ENCODE measurements around the gene ATP5MG.
"Not testable (repeated sequence)": the region's sequence is repeated elsewhere in the genome, so short reads cannot be mapped to it uniquely, and the experiment has no call there.

The ATP5MG gene

DNA sequence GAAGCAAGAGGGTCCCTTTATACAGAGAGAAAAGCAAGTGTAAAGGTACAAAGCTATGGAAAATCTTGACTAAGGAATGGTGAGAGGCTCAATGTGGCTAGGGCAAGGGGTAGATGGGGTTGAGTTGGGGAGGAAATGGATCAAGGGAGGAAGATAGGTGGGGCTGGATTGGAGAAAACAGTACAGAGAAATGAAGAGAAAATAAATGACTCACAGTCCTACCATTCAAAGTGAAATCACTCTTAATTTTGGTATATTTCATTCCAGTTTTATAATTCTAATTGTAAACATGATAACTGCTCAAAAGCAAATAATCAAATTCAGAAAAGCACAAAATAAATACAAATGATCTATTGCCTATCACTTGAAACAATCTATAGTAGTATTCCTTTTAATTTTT, 25.4 kb upstream of the ATP5MG start:
- Histone ChIP-seq H3K27me3 (ENCODE audit: control insufficient read depth, insufficient read depth, low read length) (no peaks in the 10 kb centered on the region), H3K36me3 (ENCODE audit: control insufficient read depth, insufficient read depth, low read length) (no peaks in the 10 kb centered on the region; the same call in 1 of the 2 replicates)

DNA sequence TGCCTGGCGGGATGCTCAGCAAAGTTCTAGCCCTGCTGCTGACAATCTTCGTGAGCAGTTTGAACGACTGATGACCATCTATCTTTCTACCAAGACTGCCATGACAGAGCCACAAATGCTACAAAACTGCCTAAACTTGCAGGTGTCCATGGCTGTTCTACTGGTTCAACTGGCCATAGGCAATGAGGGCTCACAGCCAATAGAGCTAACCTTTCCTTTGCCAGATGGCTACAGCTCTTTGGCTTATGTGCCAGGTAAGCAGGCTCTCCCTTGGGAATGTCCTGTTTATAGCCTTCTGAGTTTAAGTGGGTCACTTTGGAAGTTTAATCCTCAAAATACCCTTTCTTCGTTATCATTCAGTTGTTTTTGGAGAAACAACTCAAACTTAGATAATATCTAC, 21.9 kb upstream of the ATP5MG start:
- Histone ChIP-seq H3K36me3 (ENCODE audit: control insufficient read depth, insufficient read depth, low read length) (peaks cover 3% of the 10 kb centered on the region; the same call in 1 of the 2 replicates), H3K4me1 (ENCODE audit: control insufficient read depth, insufficient read depth, low read length) (no peaks in the 10 kb centered on the region; the same call in 1 of the 2 replicates), H3K4me3 (ENCODE audit: low read length) (no peak overlapping the region), H3K27me3 (ENCODE audit: control insufficient read depth, insufficient read depth, low read length) (no peaks in the 10 kb centered on the region), H3K27ac (ENCODE audit: low read length) (no peak overlapping the region), H3K9me3 (ENCODE audit: control insufficient read depth, insufficient read depth, low read length) (no peaks in the 10 kb centered on the region)
- no CpG with 5 or more reads among the region's 4 CpGs for WGBS (ENCODE audit: insufficient coverage, insufficient read length)
- no peak for DNase-seq (ENCODE audit: low read depth, low spot score)

More for the DNA sequence above, 25.4 kb upstream of the ATP5MG start:
- Histone ChIP-seq H3K27ac (ENCODE audit: low read length) (no peak overlapping the region), H3K9me3 (ENCODE audit: control insufficient read depth, insufficient read depth, low read length) (no peaks in the 10 kb centered on the region), H3K4me3 (ENCODE audit: low read length) (no peak overlapping the region), H3K4me1 (ENCODE audit: control insufficient read depth, insufficient read depth, low read length) (no peaks in the 10 kb centered on the region; the same call in 1 of the 2 replicates)
- no peak for DNase-seq (ENCODE audit: low read depth, low spot score)

DNA sequence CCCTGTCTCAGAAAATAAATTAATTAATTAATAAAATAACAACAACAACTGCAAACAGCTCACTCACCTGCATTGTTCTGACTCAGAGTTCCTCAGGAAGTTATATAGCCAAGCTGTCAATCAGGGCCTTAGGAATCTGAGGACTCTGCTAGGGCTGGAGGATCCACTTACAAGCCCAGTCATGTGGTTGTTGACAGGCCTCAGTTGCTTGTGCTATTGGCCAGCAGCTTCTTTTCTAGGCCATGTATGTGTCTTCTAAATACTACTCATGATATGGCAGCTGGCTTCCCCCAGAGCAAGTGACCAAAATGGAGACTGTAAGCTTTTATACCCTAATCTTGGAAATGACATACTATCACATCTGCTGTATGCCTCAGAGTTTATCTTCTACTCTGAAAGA, 20.8 kb upstream of the ATP5MG start:
- H3K9me3 ChIP-seq (ENCODE audit: control insufficient read depth, insufficient read depth, low read length): no peaks in the 10 kb centered on the region
- no peak overlapping the region for H3K4me3 ChIP-seq (ENCODE audit: low read length)
- no peak for DNase-seq (ENCODE audit: low read depth, low spot score)
- no peak overlapping the region for H3K27ac ChIP-seq (ENCODE audit: low read length)
- no peaks in the 10 kb centered on the region for H3K27me3 ChIP-seq (ENCODE audit: control insufficient read depth, insufficient read depth, low read length)
- peaks cover 3% of the 10 kb centered on the region; the same call in 1 of the 2 replicates for H3K36me3 ChIP-seq (ENCODE audit: control insufficient read depth, insufficient read depth, low read length)
- no peaks in the 10 kb centered on the region; the same call in 1 of the 2 replicates for H3K4me1 ChIP-seq (ENCODE audit: control insufficient read depth, insufficient read depth, low read length)

DNA sequence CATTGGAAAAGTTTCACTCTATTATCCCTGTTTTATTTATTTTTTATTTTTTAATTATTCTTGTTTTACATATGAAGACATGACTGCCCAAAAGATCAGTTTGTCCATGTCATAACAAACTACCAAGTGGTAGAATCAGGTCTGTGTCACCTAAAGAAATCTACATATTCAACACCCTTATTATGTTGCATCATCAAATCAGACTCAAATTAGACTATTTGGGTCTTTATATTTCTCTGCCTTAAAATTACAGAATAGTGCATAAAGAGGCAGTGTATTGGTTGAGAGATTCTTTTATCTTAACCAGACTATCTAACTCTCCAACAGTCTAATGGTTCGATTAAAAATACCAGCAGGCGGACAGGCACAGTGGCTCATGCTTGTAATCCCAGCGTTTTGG, 18.5 kb upstream of the ATP5MG start:
- Histone ChIP-seq H3K36me3 (ENCODE audit: control insufficient read depth, insufficient read depth, low read length) (peaks cover 13% of the 10 kb centered on the region; the same call in 1 of the 2 replicates), H3K9me3 (ENCODE audit: control insufficient read depth, insufficient read depth, low read length) (no peaks in the 10 kb centered on the region), H3K4me1 (ENCODE audit: control insufficient read depth, insufficient read depth, low read length) (no peaks in the 10 kb centered on the region; the same call in 1 of the 2 replicates), H3K27ac (ENCODE audit: low read length) (no peak overlapping the region), H3K4me3 (ENCODE audit: low read length) (no peak overlapping the region), H3K27me3 (ENCODE audit: control insufficient read depth, insufficient read depth, low read length) (no peaks in the 10 kb centered on the region)
- DNase-seq (ENCODE audit: low read depth, low spot score): no peak
- WGBS (ENCODE audit: insufficient coverage, insufficient read length): no CpG with 5 or more reads among the region's 3 CpGs

DNA sequence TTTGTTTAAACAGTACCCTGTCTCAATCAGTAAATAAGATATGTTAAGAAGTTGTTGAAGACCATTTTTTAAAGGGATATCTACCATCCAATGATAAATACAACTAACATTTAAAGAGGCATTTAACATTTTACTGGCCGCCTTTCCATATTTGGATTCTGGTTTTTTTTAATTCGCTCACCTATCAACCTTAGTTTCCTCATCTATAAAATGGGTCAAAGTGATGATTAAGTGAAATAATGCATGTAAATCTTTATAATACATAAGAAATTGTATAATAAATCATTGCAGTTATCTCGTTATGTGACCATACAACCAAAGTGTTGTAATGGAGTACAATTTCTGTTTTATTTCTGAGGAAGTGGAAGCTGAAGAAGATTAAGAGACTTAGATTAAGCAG, 17.7 kb upstream of the ATP5MG start:
- Histone ChIP-seq H3K36me3 (ENCODE audit: control insufficient read depth, insufficient read depth, low read length) (peaks cover 13% of the 10 kb centered on the region; the same call in 1 of the 2 replicates), H3K4me3 (ENCODE audit: low read length) (no peak overlapping the region), H3K4me1 (ENCODE audit: control insufficient read depth, insufficient read depth, low read length) (no peaks in the 10 kb centered on the region), H3K27me3 (ENCODE audit: control insufficient read depth, insufficient read depth, low read length) (no peaks in the 10 kb centered on the region), H3K27ac (ENCODE audit: low read length) (no peak overlapping the region), H3K9me3 (ENCODE audit: control insufficient read depth, insufficient read depth, low read length) (no peaks in the 10 kb centered on the region)
- DNase-seq (ENCODE audit: low read depth, low spot score): no peak
- no CpG with 5 or more reads among the region's 3 CpGs for WGBS (ENCODE audit: insufficient coverage, insufficient read length)

DNA sequence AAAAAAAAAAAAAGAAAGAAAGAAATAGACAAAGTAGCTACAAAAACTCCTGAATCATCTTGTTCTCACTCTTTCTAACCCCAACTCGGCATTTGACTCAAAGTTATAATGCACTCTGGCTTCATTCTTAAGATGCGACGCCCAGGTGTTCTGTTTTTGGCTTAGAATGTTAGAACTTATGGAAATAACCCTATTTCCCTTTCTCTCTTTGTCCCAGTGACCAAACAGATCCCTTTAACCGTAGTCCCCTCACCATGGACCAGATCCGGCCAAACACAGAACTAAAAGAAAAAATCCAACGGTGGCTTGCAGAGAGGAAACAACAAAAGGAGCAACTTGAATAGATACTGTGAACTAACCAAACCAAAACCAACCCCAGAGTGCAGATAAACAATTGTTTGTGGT, 5.3 kb upstream of the ATP5MG start:
- Histone ChIP-seq H3K4me1 (ENCODE audit: control insufficient read depth, insufficient read depth, low read length) (no peaks in the 10 kb centered on the region), H3K36me3 (ENCODE audit: control insufficient read depth, insufficient read depth, low read length) (0 out of 2 replicates have a peak, but pooled peaks cover 2% of the 10 kb centered on the region), H3K4me3 (ENCODE audit: low read length) (no peak overlapping the region), H3K27me3 (ENCODE audit: control insufficient read depth, insufficient read depth, low read length) (no peaks in the 10 kb centered on the region), H3K9me3 (ENCODE audit: control insufficient read depth, insufficient read depth, low read length) (no peaks in the 10 kb centered on the region), H3K27ac (ENCODE audit: low read length) (no peak overlapping the region)
- no CpG with 5 or more reads among the region's 6 CpGs for WGBS (ENCODE audit: insufficient coverage, insufficient read length)
- no peak for DNase-seq (ENCODE audit: low read depth, low spot score)

DNA sequence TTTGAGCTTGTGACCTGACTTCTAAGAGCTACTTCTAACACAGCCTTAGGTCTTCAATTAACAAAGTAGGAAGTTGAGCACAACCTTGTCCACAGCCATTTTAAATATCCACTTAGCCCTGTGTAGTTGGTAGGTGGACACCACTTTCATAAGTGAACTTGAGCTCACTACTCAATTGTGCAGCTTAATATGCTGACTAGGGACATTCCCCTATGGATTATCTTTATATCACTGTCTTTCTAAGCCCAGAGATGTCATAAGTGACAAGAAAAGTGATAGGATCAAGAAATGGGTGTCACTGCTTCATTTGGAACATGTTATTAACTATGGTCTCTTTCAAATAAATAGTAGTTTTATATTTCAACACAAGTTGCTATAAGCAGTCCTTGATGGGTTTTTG, 4.0 kb upstream of the ATP5MG start:
- Histone ChIP-seq H3K4me1 (ENCODE audit: control insufficient read depth, insufficient read depth, low read length) (no peaks in the 10 kb centered on the region), H3K27ac (ENCODE audit: low read length) (no peak overlapping the region), H3K27me3 (ENCODE audit: control insufficient read depth, insufficient read depth, low read length) (no peaks in the 10 kb centered on the region), H3K4me3 (ENCODE audit: low read length) (no peak overlapping the region), H3K36me3 (ENCODE audit: control insufficient read depth, insufficient read depth, low read length) (0 out of 2 replicates have a peak, but pooled peaks cover 2% of the 10 kb centered on the region), H3K9me3 (ENCODE audit: control insufficient read depth, insufficient read depth, low read length) (no peaks in the 10 kb centered on the region)
- no peak for DNase-seq (ENCODE audit: low read depth, low spot score)

DNA sequence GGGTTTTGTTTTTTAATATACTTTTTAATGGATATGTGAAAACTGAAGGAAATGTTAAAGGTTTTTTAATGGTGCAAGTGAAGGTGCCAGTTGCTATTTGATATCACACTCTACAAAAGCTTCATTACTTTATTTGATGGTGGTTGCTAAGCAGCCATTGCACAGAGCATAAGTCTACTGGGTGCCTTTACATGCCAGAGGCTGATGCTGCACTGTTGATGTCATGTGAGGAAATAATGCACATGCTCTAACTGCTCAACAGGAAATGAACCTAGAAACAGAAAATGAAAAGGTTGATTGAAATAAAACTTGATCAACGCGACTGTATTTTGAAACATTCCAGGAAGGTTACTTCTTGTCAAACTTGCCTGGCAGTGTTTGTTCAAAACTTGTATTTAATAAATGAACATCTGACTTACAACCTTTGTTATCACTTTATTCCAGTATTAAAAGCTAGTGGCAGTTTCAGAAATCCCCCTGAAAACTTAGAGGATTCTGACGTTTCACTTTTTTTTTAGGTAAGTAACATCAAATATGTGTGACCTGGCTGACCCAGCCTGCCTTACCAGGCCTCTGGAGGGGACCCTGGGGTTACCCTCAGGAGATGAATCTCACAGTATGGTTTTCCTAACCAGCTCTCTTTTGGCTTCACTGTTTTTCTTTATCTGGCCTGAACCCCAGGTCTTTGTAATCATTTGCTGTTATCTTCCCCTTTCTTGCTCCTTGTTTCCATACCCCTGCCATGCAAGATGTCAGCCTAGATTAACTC, 2.4 kb upstream of the ATP5MG start:
- Histone ChIP-seq H3K4me1 (ENCODE audit: control insufficient read depth, insufficient read depth, low read length) (no peaks in the 10 kb centered on the region), H3K9me3 (ENCODE audit: control insufficient read depth, insufficient read depth, low read length) (no peaks in the 10 kb centered on the region), H3K36me3 (ENCODE audit: control insufficient read depth, insufficient read depth, low read length) (0 out of 2 replicates have a peak, but pooled peaks cover 2% of the 10 kb centered on the region), H3K27me3 (ENCODE audit: control insufficient read depth, insufficient read depth, low read length) (no peaks in the 10 kb centered on the region), H3K27ac (ENCODE audit: low read length) (no peak overlapping the region), H3K4me3 (ENCODE audit: low read length) (no peak overlapping the region)
- WGBS (ENCODE audit: insufficient coverage, insufficient read length): no CpG with 5 or more reads among the region's 3 CpGs
- DNase-seq (ENCODE audit: low read depth, low spot score): no peak

DNA sequence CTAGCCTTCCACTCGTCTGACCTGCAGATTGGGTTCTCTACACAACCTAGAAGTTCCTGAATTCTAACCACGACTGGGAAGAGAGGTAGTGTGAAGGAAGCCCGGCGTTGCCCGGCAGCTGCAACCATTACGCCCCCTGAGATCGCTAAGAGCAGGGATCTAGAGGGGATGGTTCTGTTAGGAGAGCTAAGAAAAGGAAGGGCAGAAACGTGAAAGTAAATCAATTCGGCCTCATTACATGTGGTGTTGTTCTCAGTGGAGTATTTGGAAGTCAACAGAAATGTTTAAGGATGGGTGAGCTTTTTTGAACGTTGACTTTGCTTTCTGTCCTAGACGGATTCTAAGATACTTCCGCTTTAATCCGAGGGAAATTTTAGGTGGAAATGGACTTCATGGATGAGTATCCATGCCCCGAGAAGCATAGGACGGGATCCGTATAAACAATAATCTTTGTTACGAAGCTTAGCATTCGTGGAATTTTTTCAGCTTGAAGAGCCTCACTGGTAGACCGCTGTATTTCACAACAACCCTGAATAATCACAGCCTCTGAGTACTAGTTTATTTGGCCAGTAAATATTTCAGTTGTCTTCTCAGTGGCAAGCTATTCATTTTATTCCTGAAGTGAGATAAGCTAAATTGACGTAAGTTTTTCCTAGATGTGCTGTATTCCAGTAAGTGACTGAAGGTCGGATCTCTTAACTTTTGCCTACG, 629 bp downstream of the ATP5MG start:
- peaks cover 5% of the 10 kb centered on the region; the same call in 1 of the 2 replicates for H3K36me3 ChIP-seq (ENCODE audit: control insufficient read depth, insufficient read depth, low read length)
- H3K27ac ChIP-seq (ENCODE audit: low read length): no peak overlapping the region
- H3K4me3 ChIP-seq (ENCODE audit: low read length): peak overlapping the region; percentile 79
- WGBS (ENCODE audit: insufficient coverage, insufficient read length): no CpG with 5 or more reads among the region's 22 CpGs
- H3K4me1 ChIP-seq (ENCODE audit: control insufficient read depth, insufficient read depth, low read length): no peaks in the 10 kb centered on the region
- DNase-seq (ENCODE audit: low read depth, low spot score): no peak
- no peaks in the 10 kb centered on the region for H3K9me3 ChIP-seq (ENCODE audit: control insufficient read depth, insufficient read depth, low read length)
- no peaks in the 10 kb centered on the region for H3K27me3 ChIP-seq (ENCODE audit: control insufficient read depth, insufficient read depth, low read length)

DNA sequence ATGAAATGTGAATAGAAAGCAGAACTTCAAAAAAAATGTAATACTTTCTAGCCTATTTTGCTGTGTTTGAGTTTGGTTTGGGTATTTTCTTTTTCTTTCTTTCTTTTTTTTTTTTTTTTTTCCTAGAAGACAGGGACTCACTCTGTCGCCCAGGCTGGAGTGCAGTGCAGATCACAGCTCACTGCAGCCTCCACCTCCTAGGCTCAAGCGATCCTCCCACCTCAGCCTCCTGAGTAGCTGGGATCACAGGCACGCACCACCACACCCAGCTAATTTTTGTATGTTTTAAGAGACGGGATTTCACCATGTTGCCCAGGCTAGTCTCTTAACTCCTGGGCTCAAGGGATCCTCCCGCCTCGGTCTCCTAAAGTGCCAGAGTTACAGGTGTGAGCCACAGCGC, 1.2 kb downstream of the ATP5MG start:
- not testable (repeated sequence) for H3K27ac ChIP-seq (ENCODE audit: low read length); H3K27me3 ChIP-seq (ENCODE audit: control insufficient read depth, insufficient read depth, low read length); H3K9me3 ChIP-seq (ENCODE audit: control insufficient read depth, insufficient read depth, low read length); H3K4me1 ChIP-seq (ENCODE audit: control insufficient read depth, insufficient read depth, low read length); H3K4me3 ChIP-seq (ENCODE audit: low read length); H3K36me3 ChIP-seq (ENCODE audit: control insufficient read depth, insufficient read depth, low read length); DNase-seq (ENCODE audit: low read depth, low spot score)
- WGBS (ENCODE audit: insufficient coverage, insufficient read length): no CpG with 5 or more reads among the region's 7 CpGs
